Psoas muscle (tissue), 8 donors: ENCODE measurements around the gene NDST3. TPM values are rescaled to one million over a fixed set of nuclear protein-coding genes. Genes with fewer than 3 reads are reported as not detected.
A peak's percentile ranks its signal among the peaks of the same experiment; 100 is the strongest.

Experiments
- ATAC-seq, 4 donors: fragments of 200-7000 bp; cut with Tn5 transposase; one replicate each; pipeline ENCODE4 v1.9.1; 2020; ENCODE audit warnings: moderate library complexity in 3 of 4, mild to moderate bottlenecking in 2 of 4
- DNase-seq, 2 donors: peaks; one replicate each; pipeline ENCODE4 v3.0.0-alpha.2; 2020
- H3K27ac ChIP-seq: fragments of 200-600 bp; one replicate; pipeline ENCODE4 v1.8.0; 2022
- H3K27me3 ChIP-seq, 3 donors: fragments of 200-600 bp in 1 of 3; one replicate each; pipeline versions ENCODE4 v1.6.1 to v1.8.0; 2013 to 2022; ENCODE audit warnings: low read length in 2 of 3, mild to moderate bottlenecking in 2 of 3, moderate library complexity in 1 of 3; ENCODE audit not compliant: insufficient read depth in 3 of 3
- H3K36me3 ChIP-seq, 2 donors: fragments of 200-600 bp in 1 of 2; one replicate each; pipeline versions ENCODE4 v1.6.1 to v1.8.0; 2013 to 2022; ENCODE audit warnings: low read depth in 1 of 2, mild to moderate bottlenecking in 1 of 2, moderate library complexity in 1 of 2; ENCODE audit not compliant: insufficient read depth in 1 of 2
- H3K4me1 ChIP-seq: fragments of 200-600 bp; one replicate; pipeline ENCODE4 v1.8.0; 2022
- H3K4me3 ChIP-seq: fragments of 200-600 bp; one replicate; pipeline ENCODE4 v1.8.0; 2022; ENCODE audit warnings: mild to moderate bottlenecking
- H3K9me3 ChIP-seq: fragments of 200-600 bp; one replicate; pipeline ENCODE4 v1.8.0; 2022
- WGBS, 3 donors: extraction: QIAGEN DNeasy Blood & Tissue Kit; methylation state at CpG; one replicate each; pipeline versions ENCODE4 v1.1.6 to v1.1.7; 2013; 5-methylcytosine and 5-hydroxymethylcytosine counted together
- intact Hi-C, 2 donors: fragments of 100-400 bp; cut with DNase I; formaldehyde crosslinking; loops; one replicate each; pipeline versions ENCODE4 v1.11.0 to v1.14.2; 2022
- polyA plus RNA-seq, 3 donors: library from polyadenylated mRNA; stranded (reverse); fragments of 200-250 nt; gene quantifications; one replicate each; pipeline ENCODE4 v1.2.3, GENCODE V29; 2013
- total RNA-seq, 4 donors: library from RNA; stranded (reverse); fragmentation: NEBNext Ultra II Directional in 2 of 4; extraction: Animal tissue kit (Norgen Biotek cat#: 25700) in 2 of 4; gene quantifications; one replicate each; pipeline versions ENCODE4 v1.2.1 to v1.2.4, GENCODE V29; 2021 to 2023
- TF ChIP-seq, protein P1 (sequence below): fragments of 200-600 bp; IDR thresholded peaks from one replicate; pipeline ENCODE4 v1.8.0; 2022; ENCODE audit warnings: antibody characterized with exemption
- donor health status: healthy with polysubstance abuse.
- donor health status: DM: no; HTN: no; CAD: no; lungs with moderate emphysema.
- donor health status: Bipolar disorder and iron deficiency.
- donor health status: healthy.
- donor health status: DM: yes; HTN: yes; CAD: no.
- donor health status: DM: no; HTN: no; CAD: no.
- donor health status: DM: no; HTN: no; CAD: no.
- donor health status: DM: yes; HTN: yes; CAD: no.

Gene NDST3
- total and polyA plus RNA-seq, 7 donors, result not detected

DNA sequence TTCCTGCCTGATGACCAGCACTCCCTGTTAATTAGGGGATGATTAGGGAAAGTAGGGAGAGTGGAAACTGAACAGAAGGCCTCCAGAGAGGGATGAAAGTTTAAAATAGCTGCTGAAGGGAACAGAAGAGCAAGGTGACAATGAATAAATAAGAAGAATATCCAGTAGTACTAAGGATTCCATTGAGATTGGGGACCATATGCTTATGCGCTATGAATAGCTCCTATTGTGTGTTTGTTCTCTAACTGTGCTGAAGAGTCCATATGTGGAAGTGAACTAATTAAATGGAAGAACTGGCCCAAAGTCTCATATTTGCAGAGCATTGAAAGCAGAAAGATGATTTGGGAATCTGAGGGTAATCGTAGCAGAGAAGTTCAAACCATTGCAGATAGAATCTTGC, 181.5 kb downstream of the NDST3 start:
- ATAC-seq, result no peak
- H3K4me1 ChIP-seq, result no peaks in the 10 kb centered on the region
- H3K9me3 ChIP-seq, result no peaks in the 10 kb centered on the region
- no peak overlapping the region for H3K4me3 ChIP-seq
- DNase-seq, result no peak
- TF ChIP-seq, protein P1, sequence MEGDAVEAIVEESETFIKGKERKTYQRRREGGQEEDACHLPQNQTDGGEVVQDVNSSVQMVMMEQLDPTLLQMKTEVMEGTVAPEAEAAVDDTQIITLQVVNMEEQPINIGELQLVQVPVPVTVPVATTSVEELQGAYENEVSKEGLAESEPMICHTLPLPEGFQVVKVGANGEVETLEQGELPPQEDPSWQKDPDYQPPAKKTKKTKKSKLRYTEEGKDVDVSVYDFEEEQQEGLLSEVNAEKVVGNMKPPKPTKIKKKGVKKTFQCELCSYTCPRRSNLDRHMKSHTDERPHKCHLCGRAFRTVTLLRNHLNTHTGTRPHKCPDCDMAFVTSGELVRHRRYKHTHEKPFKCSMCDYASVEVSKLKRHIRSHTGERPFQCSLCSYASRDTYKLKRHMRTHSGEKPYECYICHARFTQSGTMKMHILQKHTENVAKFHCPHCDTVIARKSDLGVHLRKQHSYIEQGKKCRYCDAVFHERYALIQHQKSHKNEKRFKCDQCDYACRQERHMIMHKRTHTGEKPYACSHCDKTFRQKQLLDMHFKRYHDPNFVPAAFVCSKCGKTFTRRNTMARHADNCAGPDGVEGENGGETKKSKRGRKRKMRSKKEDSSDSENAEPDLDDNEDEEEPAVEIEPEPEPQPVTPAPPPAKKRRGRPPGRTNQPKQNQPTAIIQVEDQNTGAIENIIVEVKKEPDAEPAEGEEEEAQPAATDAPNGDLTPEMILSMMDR, result no peak
- intact Hi-C loops, result no loop called here
- H3K27me3 ChIP-seq, result no peaks in the 10 kb centered on the region
- H3K27ac ChIP-seq, result no peak overlapping the region
- WGBS, 3 donors, result 89 to 95% (median 92%) methylated on average over 2 of the region's 2 CpGs
- H3K36me3 ChIP-seq, result no peaks in the 10 kb centered on the region

DNA sequence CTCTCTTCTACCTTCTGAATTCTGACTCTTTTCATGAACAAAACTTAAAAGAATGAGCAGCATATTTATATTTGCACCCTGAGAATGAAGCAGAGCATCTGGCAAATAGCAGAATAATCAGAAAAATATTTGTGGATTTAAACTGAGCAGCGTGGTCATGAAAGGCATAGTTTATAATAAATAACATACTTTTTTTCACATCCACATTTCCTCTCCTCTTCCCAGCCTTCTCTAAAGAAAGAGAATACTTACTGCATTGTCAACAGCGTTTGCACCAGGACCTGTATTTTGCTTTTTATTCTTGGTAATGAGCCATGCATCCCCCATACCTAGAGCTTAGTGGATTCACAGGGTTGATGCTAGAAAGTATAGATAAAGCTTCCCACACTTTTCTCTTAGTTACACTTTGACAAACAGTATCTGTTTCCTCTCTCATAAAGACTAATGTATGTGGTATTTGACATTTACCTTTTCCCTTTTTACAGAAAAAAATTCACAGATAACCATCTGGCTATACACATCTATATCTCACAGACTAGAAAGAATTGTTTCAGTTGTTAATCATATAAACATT, 187.0 kb downstream of the NDST3 start:
- DNase-seq (no peak), ATAC-seq (no peak)
- Histone ChIP-seq H3K9me3 (no peaks in the 10 kb centered on the region), H3K36me3 (no peaks in the 10 kb centered on the region), H3K27me3 (no peaks in the 10 kb centered on the region), H3K27ac (no peak overlapping the region), H3K4me3 (no peak overlapping the region), H3K4me1 (no peaks in the 10 kb centered on the region)
- WGBS, 3 donors, result 43 to 58% (median 52%) methylated on average over 2 of the region's 2 CpGs
- TF ChIP-seq, protein P1, result no peak
- intact Hi-C loops, result no loop called here

DNA sequence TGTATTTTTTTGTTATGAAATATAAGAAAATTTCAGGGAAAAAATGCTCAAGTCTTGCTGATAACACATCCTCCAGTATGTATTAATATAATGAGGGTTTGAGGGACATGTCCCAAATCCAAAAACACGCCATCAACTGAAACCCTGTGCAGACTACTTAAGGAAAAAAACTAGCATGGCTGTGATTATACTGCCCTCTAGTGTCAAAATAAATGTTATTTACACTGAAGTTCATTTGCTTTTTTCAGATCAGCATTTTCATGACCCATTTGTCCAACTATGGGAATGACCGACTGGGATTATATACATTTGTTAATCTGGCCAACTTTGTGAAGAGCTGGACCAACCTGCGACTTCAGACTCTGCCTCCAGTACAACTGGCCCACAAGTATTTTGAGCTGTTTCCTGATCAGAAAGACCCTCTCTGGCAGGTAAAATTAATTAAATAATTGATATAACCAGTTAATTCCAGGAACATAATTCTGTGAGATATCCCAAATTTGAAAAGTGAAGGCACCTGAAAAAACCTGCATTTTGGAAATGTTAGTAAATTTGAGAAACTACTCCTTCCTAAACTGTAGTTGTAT, 190.1 kb downstream of the NDST3 start:
- Histone ChIP-seq H3K27me3 (no peaks in the 10 kb centered on the region), H3K9me3 (no peaks in the 10 kb centered on the region), H3K4me1 (no peaks in the 10 kb centered on the region), H3K27ac (no peak overlapping the region), H3K36me3 (no peaks in the 10 kb centered on the region), H3K4me3 (no peak overlapping the region)
- WGBS, 3 donors, result 4 to 11% (median 6%) methylated on average over 3 of the region's 3 CpGs
- DNase-seq (no peak), ATAC-seq (no peak)
- TF ChIP-seq, protein P1, result peak; percentile 58
- intact Hi-C loops, result no loop called here

DNA sequence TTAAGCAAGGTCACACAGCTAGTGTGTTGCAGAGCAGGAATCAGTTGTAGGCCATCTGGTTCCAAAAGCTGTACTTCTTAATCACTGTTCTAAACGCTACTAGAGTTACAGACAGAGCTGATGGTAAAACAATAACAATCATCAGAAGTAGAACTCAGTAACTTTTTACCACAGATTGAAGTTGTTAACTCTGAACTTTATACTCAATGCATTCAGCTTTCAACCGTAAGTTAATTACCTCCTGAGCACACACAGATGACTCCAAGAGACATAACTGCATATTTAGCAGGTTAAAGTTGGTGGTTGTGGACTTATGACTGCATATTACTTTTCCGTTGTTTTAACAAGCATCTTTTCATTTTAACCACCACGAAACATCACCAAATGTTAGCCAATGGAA, 191.2 kb downstream of the NDST3 start:
- intact Hi-C loops, result no loop called here
- Histone ChIP-seq H3K27me3 (no peaks in the 10 kb centered on the region), H3K4me3 (no peak overlapping the region), H3K4me1 (no peaks in the 10 kb centered on the region), H3K27ac (no peak overlapping the region), H3K9me3 (no peaks in the 10 kb centered on the region), H3K36me3 (no peaks in the 10 kb centered on the region)
- WGBS, 3 donors, result 48 to 69% (median 58%) methylated on average over 4 of the region's 4 CpGs
- TF ChIP-seq, protein P1, result no peak
- ATAC-seq (no peak), DNase-seq (no peak)
